Testis (tissue), 3 donors: ENCODE data around the gene PHLPP1. TPM values are rescaled to one million over a fixed set of nuclear protein-coding genes. Genes with fewer than 3 reads are reported as not detected.

Source experiments
- DNase-seq: peaks from one replicate; pipeline ENCODE4 v3.0.0-alpha.2; 2019
- H3K27ac ChIP-seq, 2 donors: fragments of 200-600 bp; sonication (generic); one replicate each; pipeline ENCODE4 v1.5.1; 2019
- H3K27me3 ChIP-seq: fragments of 200-600 bp; sonication (generic); one replicate; pipeline ENCODE4 v1.5.1; 2019
- H3K36me3 ChIP-seq: fragments of 200-600 bp; sonication (generic); one replicate; pipeline ENCODE4 v1.5.1; 2017; ENCODE audit warnings: low read depth; ENCODE audit errors: missing control alignments
- H3K4me1 ChIP-seq: fragments of 200-600 bp; sonication (generic); one replicate; pipeline ENCODE4 v1.5.1; 2019
- H3K4me3 ChIP-seq, 2 donors: fragments of 200-600 bp; sonication (generic); one replicate each; pipeline ENCODE4 v1.5.1; 2017 to 2019
- H3K9me3 ChIP-seq: fragments of 200-600 bp; sonication (generic); one replicate; pipeline ENCODE4 v1.5.1; 2017
- CTCF ChIP-seq, 3 experiments: fragments of 450-650 bp in 2 of 3; fragments of 200-600 bp in 1 of 3; sonication (generic) in 1 of 3; IDR thresholded peaks; one replicate each; pipeline ENCODE4 v1.5.1; 2016 to 2019; ENCODE audit warnings: antibody characterized with exemption in 3 of 3, mild to moderate bottlenecking in 2 of 3, moderate library complexity in 1 of 3
- POLR2A ChIP-seq: fragments of 450-650 bp; IDR thresholded peaks from one replicate; pipeline ENCODE4 v1.6.1; 2017; ENCODE audit warnings: antibody characterized with exemption, mild to moderate bottlenecking, moderate library complexity
- WGBS, 2 donors: methylation state at CpG; one replicate each; pipeline ENCODE4 v1.1.5; 2018; 5-methylcytosine and 5-hydroxymethylcytosine counted together
- intact Hi-C: fragments of 100-400 bp; cut with DNase I; formaldehyde crosslinking; loops from one replicate; pipeline ENCODE4 v1.15.1; 2023; ENCODE audit warnings: low total_unique reads
- polyA plus RNA-seq: library from polyadenylated mRNA; stranded (reverse); fragments of 350-450 nt; fragmentation: Illumina TruSeq; extraction: RNeasy Lipid Tissue Mini Kit (QIAGEN cat#74804); gene quantifications from one replicate; pipeline ENCODE4 v1.2.3, GENCODE V29; 2014; ENCODE audit warnings: low read depth, low replicate concordance; ENCODE audit not compliant: insufficient read depth
- total RNA-seq, 2 donors: library from RNA; depleted of rRNA; stranded (reverse); fragments of >200 nt; gene quantifications; one replicate each; pipeline ENCODE4 v1.2.3, GENCODE V29; 2016

The PHLPP1 gene
- total and polyA plus RNA-seq, 3 donors from 2014 or later: 31.5 to 60.1 (median 50.5) TPM

- Histone ChIP-seq H3K4me3 (no peak overlapping the region), H3K36me3 (no peaks in the 10 kb centered on the region), H3K4me1 (peaks cover 17% of the 10 kb centered on the region), H3K27me3 (no peaks in the 10 kb centered on the region), H3K27ac (peak overlapping the region in 1 of 2 donors; percentile 11), H3K9me3 (no peaks in the 10 kb centered on the region)
- DNase-seq: no peak
- TF ChIP-seq CTCF (IDR thresholded peaks at IDR 0.05): no peak
- TF ChIP-seq POLR2A: no peak
- WGBS, 2 donors: 25 to 64% methylated on average over 3 of the region's 3 CpGs
- intact Hi-C loops: no loop called here
Measured at GRCh38 chr18:62767836-62768557, 52.7 kb downstream of the PHLPP1 start.

- intact Hi-C loops: no loop called here
- peaks cover 20% of the 10 kb centered on the region for H3K4me1 ChIP-seq
- no peaks in the 10 kb centered on the region for H3K36me3 ChIP-seq
- TF ChIP-seq CTCF (IDR thresholded peaks at IDR 0.05) (no peak), POLR2A (no peak)
- H3K9me3 ChIP-seq: no peaks in the 10 kb centered on the region
- H3K27ac ChIP-seq: peak overlapping the region in 1 of 2 donors; percentile 11
- 45 to 73% methylated on average over 2 of the region's 2 CpGs for WGBS, 2 donors
- H3K4me3 ChIP-seq: no peak overlapping the region
- H3K27me3 ChIP-seq: no peaks in the 10 kb centered on the region
- no peak for DNase-seq
Measured at GRCh38 chr18:62768558-62768943, 53.2 kb downstream of the PHLPP1 start.

GRCh38 chr18:62769216-62769615 is 53.9 kb downstream of the PHLPP1 start:
- Histone ChIP-seq H3K27me3 (no peaks in the 10 kb centered on the region), H3K9me3 (no peaks in the 10 kb centered on the region), H3K27ac (no peak overlapping the region), H3K4me1 (peaks cover 22% of the 10 kb centered on the region), H3K36me3 (no peaks in the 10 kb centered on the region), H3K4me3 (no peak overlapping the region)
- 74 to 81% methylated on average over 2 of the region's 2 CpGs for WGBS, 2 donors
- DNase-seq: no peak
- TF ChIP-seq CTCF (IDR thresholded peaks at IDR 0.05) (no peak), POLR2A (no peak)
- intact Hi-C loops: no loop called here

GRCh38 chr18:62771494-62772270 is 56.3 kb downstream of the PHLPP1 start:
- H3K36me3 ChIP-seq: no peaks in the 10 kb centered on the region
- H3K27ac ChIP-seq: no peak overlapping the region
- H3K4me3 ChIP-seq: no peak overlapping the region
- no peaks in the 10 kb centered on the region for H3K9me3 ChIP-seq
- peaks cover 23% of the 10 kb centered on the region for H3K4me1 ChIP-seq
- intact Hi-C loops: no loop called here
- TF ChIP-seq CTCF (IDR thresholded peaks at IDR 0.05) (no peak), POLR2A (no peak)
- no peaks in the 10 kb centered on the region for H3K27me3 ChIP-seq
- WGBS, 2 donors: 89 to 94% methylated on average over 4 of the region's 4 CpGs
- DNase-seq: no peak
